VCaP (cell line): ENCODE data around the gene CFAP61.

Source experiments
- H3K27ac ChIP-seq: fragments of 450-650 bp; 2 replicates; pipeline ENCODE4 v1.5.1; 2017
- TF ChIP-seq, protein P1 (sequence below): fragments of 450-650 bp; conservative IDR thresholded peaks from 2 replicates; pipeline ENCODE4 v1.5.1; 2017; ENCODE audit warnings: mild to moderate bottlenecking, moderate library complexity

CFAP61 gene

GRCh38 chr20:20204256-20204655, 151.9 kb downstream of the CFAP61 start:
- no peak overlapping the region for H3K27ac ChIP-seq
- TF ChIP-seq, protein P1, sequence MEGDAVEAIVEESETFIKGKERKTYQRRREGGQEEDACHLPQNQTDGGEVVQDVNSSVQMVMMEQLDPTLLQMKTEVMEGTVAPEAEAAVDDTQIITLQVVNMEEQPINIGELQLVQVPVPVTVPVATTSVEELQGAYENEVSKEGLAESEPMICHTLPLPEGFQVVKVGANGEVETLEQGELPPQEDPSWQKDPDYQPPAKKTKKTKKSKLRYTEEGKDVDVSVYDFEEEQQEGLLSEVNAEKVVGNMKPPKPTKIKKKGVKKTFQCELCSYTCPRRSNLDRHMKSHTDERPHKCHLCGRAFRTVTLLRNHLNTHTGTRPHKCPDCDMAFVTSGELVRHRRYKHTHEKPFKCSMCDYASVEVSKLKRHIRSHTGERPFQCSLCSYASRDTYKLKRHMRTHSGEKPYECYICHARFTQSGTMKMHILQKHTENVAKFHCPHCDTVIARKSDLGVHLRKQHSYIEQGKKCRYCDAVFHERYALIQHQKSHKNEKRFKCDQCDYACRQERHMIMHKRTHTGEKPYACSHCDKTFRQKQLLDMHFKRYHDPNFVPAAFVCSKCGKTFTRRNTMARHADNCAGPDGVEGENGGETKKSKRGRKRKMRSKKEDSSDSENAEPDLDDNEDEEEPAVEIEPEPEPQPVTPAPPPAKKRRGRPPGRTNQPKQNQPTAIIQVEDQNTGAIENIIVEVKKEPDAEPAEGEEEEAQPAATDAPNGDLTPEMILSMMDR: no peak

DNA sequence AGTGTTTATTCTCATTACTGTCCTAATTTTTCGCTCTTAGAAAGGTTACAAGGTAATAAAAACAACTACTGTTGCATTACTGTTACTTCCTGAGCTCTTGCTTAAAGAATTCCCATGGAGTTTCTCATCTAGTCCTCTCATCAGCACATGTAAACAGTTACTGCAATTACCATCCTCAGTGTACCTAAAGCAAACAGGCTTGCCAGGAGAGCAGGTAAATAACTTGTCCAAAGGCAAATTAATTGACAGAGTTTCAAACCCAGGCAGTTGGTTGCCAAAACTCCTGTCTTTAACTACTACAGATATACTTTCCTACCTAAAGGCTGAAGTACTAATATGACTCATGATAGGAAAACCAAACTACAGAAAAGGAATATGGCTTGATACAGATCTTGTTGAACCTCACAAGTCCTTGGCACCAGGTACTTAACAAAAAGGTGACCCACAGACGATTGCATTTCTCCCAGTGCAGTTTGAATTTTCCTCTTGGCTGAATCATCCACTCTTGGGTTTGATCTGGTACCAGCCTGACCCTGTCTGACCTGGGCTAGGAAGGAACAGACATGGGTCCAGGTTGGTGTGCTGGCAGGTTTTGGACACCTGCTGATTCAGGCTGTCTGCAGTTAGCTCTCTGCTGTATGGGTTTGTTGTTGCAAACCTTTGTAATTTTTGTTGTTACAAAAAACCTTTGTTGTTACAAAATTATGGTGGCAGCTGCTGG, 153.0 kb downstream of the CFAP61 start:
- TF ChIP-seq, protein P1: no peak
- H3K27ac ChIP-seq: peak overlapping the region; percentile 7; the same call in 1 of the 2 replicates

DNA sequence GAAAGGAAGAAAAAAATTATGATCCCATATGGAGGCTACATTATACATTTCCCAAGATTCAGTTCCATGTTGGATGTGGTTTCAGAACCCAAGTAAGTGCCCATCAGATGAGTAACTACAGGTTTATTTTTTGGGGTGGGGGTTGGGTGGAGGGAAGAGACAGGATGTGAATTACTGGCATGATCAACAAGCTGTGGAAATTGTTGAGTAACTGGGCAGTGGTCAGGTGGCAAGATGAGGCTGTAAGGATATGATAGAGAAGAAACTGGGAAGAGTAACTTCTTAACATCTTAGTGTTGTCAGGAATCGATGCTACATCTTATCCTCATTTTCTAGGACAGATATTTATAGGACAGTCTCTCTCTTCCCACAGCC, 153.5 kb downstream of the CFAP61 start:
- H3K27ac ChIP-seq: no peak overlapping the region; the same call in 1 of the 2 replicates
- TF ChIP-seq, protein P1: no peak

GRCh38 chr20:20206788-20207187, 154.5 kb downstream of the CFAP61 start:
- H3K27ac ChIP-seq: no peak overlapping the region
- TF ChIP-seq, protein P1: no peak

- H3K27ac ChIP-seq: no peak overlapping the region
- TF ChIP-seq, protein P1: no peak
Measured at GRCh38 chr20:20207291-20207690, 155.0 kb downstream of the CFAP61 start.

GRCh38 chr20:20207872-20208271, 155.5 kb downstream of the CFAP61 start:
- TF ChIP-seq, protein P1: no peak
- no peak overlapping the region for H3K27ac ChIP-seq

DNA sequence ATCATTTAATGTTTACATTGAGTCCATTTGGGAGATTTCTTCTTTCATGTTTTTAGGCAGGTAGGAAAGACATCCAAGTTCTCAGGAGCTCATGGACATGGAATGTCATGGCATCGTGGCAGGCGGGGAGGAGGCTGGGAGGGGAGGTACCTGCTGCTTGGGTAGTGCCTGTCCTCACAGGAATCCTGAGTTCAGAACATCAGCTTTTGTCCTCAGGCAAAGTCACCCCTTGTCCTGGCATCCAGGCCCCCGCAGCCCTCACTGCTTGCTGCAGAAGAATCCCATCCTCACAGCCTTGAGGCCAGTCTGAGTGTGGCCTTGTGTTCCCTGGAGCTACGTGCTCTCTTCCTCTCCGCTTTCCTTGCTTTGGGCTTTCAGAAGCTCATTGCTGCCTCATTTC, 157.4 kb downstream of the CFAP61 start:
- TF ChIP-seq, protein P1: no peak
- no peak overlapping the region for H3K27ac ChIP-seq
